K562 (cell line): ENCODE data around the gene TRIM23. TPM values are rescaled to one million over a fixed set of nuclear protein-coding genes. Genes with fewer than 3 reads are reported as not detected.

ENCODE experiments used
- ARID2 ChIP-seq: fragments of 450-650 bp; IDR thresholded peaks from 2 replicates; pipeline ENCODE4 v1.6.1; 2017; ENCODE audit warnings: antibody characterized with exemption, mild to moderate bottlenecking
- BHLHE40 ChIP-seq: IDR thresholded peaks from 2 replicates; pipeline ENCODE4 v1.6.1; 2011; ENCODE audit warnings: low read length, improper control_type of control experiment
- E2F3 ChIP-seq: fragments of 250-450 bp; sonication (Bioruptor Pico); IDR thresholded peaks from 2 replicates; pipeline ENCODE4 v1.4.0; 2020; ENCODE audit warnings: mild to moderate bottlenecking
- FOXJ2 ChIP-seq: fragments of 200-800 bp; sonication (Bioruptor generic); IDR thresholded peaks from 2 replicates; pipeline ENCODE4 v1.6.1; 2016; ENCODE audit warnings: missing genetic modification characterization, missing compliant biosample characterization
- HMG20B ChIP-seq: fragments of 250-450 bp; sonication (Bioruptor Pico); IDR thresholded peaks from 2 replicates; pipeline ENCODE4 v1.5.0; 2021; ENCODE audit warnings: mild to moderate bottlenecking
- SP2 ChIP-seq: IDR thresholded peaks from 2 replicates; pipeline ENCODE4 v1.6.1; 2011; ENCODE audit warnings: mild to moderate bottlenecking, low read depth, low read length, moderate library complexity; ENCODE audit not compliant: poor library complexity, severe bottlenecking; ENCODE audit errors: extremely low read depth
- SPI1 ChIP-seq: IDR thresholded peaks from 2 replicates; pipeline ENCODE4 v1.6.1; 2011; ENCODE audit warnings: low read depth, low read length, control low read depth, borderline replicate concordance
- ZBTB17 ChIP-seq: fragments of 450-650 bp; formaldehyde crosslinking; IDR thresholded peaks from 2 replicates; pipeline ENCODE4 v1.4.0; 2020; ENCODE audit warnings: mild to moderate bottlenecking
- ZKSCAN1 ChIP-seq: fragments of 150-350 bp; IDR thresholded peaks from 2 replicates; pipeline ENCODE4 v1.6.1; 2016; ENCODE audit warnings: low read depth, low read length
- ZNF124 ChIP-seq: sonication (generic); formaldehyde crosslinking; IDR thresholded peaks from 2 replicates; pipeline ENCODE4 v1.8.1; 2022; ENCODE audit warnings: missing genetic modification reagents
- ZNF75A ChIP-seq: fragments of 450-650 bp; formaldehyde crosslinking; IDR thresholded peaks from 2 replicates; pipeline ENCODE4 v1.4.0; 2020; ENCODE audit warnings: mild to moderate bottlenecking
- polyA plus RNA-seq, 8 experiments: library from polyadenylated mRNA; depleted of rRNA in 4 of 8; stranded (reverse) in 5 of 8; unstranded in 3 of 8; fragments of >200 nt; fragmentation: Nextera tagmentation in 2 of 8; fragmentation: Illumina TruSeq in 1 of 8; extraction: Ambion mirVana in 2 of 8; extraction: Trizol in 1 of 8; gene quantifications; 2 replicates each; pipeline versions ENCODE4 v1.2.1 to v1.2.3, GENCODE V29; 2011 to 2014; ENCODE audit warnings: inconsistent platforms in 1 of 8, missing spikeins in 1 of 8
- total RNA-seq, 7 experiments: library from RNA; depleted of rRNA in 6 of 7; stranded (reverse); fragments of >200 nt in 6 of 7; fragmentation: Illumina TruSeq in 2 of 7; extraction: Trizol in 2 of 7; gene quantifications; 2 replicates each; pipeline versions ENCODE4 v1.2.1 to v1.2.3, GENCODE V29; 2011 to 2021; ENCODE audit warnings: low replicate concordance in 1 of 7
- TF ChIP-seq, protein P1 (sequence below): IDR thresholded peaks from 2 replicates; pipeline ENCODE4 v1.6.1; 2016; ENCODE audit warnings: missing genetic modification characterization, missing compliant biosample characterization
- TF ChIP-seq, protein P2 (sequence below): fragments of 450-650 bp; formaldehyde crosslinking; IDR thresholded peaks from 2 replicates; pipeline ENCODE4 v1.4.0; 2020; ENCODE audit warnings: mild to moderate bottlenecking, moderate library complexity
- TF ChIP-seq, protein P3 (sequence below): sonication (generic); formaldehyde crosslinking; IDR thresholded peaks from 2 replicates; pipeline ENCODE4 v1.5.0; 2020; ENCODE audit warnings: missing genetic modification reagents
- TF ChIP-seq, protein P4 (sequence below), 2 experiments: fragments of 450-650 bp; IDR thresholded peaks; 2 replicates each; pipeline ENCODE4 v1.6.1; 2016; ENCODE audit warnings: mild to moderate bottlenecking in 2 of 2, borderline replicate concordance in 1 of 2, low read depth in 1 of 2, moderate library complexity in 1 of 2

The TRIM23 gene
- total and polyA plus RNA-seq, 9 of the 15 experiments (the other 6 are each of a cell fraction or from before 2014, with no cell fraction given) = 2.4 to 8.5 (median 4.9) TPM

DNA sequence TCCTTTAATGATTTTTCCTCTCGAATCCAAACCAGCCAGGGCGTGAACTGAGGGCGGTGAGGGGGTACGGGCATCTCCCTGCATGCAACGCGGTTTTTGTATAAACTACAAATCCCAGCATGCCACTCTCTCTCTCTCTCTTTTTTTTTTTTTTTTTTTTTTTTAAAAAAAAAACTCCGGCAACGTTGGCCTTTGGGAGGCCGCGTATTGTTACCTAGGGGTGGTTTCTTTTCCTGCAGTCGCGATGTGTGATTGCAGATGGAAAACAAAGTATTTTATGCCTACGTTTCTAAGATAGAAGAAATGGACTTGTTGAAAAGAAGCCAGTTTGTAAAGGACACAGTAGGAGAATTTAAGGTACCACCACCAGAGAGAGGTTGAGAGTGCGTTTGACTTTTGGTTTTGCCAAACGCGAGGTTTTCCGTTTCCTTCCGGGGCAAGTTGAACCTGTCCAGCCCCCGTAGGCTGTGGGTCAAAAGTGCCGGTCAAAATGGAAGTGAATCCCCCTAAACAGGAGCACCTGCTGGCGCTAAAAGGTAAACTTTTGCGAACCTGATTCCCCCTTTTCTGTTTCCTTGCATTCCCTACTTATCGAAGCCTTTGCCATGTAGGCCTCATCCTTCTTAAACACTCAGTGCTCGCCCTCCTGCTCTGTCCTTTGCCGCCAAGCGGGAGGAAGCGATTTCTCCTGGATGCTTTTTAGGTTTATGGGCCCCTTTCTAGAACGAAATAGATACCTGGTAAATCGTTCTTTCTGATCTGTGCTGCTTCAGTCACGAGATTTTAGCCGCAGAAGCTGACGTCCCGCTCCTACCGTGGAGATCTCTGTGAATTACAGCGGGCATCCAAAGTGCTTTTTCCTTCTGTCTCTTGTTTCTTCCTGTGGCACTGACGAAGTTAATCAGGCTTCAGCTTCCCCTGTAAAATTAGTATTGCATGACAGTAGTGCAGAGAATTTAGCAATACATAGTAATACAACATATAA lies 730 bp upstream of the TRIM23 start, which contains the start of the genes SHLD3 and TRAPPC13 (continued):
- TF ChIP-seq ZKSCAN1 (no peak), FOXJ2 (no peak), ZBTB17 (0 out of 2 replicates have a peak, but pooled peaks have one; percentile 52), E2F3 (CRISPR knock-in tag) (peak; percentile 65; the same call in 1 of the 2 replicates), HMG20B (CRISPR knock-in tag) (no peak), ZNF124 (no peak), ARID2 (no peak), ZNF75A (CRISPR knock-in tag) (no peak), SPI1 (no peak), SP2 (no peak), BHLHE40 (no peak; the same call in 1 of the 2 replicates)
- TF ChIP-seq, protein P1, sequence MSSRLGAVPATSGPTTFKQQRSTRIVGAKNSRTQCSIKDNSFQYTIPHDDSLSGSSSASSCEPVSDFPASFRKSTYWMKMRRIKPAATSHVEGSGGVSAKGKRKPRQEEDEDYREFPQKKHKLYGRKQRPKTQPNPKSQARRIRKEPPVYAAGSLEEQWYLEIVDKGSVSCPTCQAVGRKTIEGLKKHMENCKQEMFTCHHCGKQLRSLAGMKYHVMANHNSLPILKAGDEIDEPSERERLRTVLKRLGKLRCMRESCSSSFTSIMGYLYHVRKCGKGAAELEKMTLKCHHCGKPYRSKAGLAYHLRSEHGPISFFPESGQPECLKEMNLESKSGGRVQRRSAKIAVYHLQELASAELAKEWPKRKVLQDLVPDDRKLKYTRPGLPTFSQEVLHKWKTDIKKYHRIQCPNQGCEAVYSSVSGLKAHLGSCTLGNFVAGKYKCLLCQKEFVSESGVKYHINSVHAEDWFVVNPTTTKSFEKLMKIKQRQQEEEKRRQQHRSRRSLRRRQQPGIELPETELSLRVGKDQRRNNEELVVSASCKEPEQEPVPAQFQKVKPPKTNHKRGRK (tag) = no peak
- TF ChIP-seq, protein P2, sequence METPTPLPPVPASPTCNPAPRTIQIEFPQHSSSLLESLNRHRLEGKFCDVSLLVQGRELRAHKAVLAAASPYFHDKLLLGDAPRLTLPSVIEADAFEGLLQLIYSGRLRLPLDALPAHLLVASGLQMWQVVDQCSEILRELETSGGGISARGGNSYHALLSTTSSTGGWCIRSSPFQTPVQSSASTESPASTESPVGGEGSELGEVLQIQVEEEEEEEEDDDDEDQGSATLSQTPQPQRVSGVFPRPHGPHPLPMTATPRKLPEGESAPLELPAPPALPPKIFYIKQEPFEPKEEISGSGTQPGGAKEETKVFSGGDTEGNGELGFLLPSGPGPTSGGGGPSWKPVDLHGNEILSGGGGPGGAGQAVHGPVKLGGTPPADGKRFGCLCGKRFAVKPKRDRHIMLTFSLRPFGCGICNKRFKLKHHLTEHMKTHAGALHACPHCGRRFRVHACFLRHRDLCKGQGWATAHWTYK (CRISPR knock-in tag) = no peak
- TF ChIP-seq, protein P3, sequence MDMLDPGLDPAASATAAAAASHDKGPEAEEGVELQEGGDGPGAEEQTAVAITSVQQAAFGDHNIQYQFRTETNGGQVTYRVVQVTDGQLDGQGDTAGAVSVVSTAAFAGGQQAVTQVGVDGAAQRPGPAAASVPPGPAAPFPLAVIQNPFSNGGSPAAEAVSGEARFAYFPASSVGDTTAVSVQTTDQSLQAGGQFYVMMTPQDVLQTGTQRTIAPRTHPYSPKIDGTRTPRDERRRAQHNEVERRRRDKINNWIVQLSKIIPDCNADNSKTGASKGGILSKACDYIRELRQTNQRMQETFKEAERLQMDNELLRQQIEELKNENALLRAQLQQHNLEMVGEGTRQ (CRISPR knock-in tag) = no peak
- TF ChIP-seq, protein P4, sequence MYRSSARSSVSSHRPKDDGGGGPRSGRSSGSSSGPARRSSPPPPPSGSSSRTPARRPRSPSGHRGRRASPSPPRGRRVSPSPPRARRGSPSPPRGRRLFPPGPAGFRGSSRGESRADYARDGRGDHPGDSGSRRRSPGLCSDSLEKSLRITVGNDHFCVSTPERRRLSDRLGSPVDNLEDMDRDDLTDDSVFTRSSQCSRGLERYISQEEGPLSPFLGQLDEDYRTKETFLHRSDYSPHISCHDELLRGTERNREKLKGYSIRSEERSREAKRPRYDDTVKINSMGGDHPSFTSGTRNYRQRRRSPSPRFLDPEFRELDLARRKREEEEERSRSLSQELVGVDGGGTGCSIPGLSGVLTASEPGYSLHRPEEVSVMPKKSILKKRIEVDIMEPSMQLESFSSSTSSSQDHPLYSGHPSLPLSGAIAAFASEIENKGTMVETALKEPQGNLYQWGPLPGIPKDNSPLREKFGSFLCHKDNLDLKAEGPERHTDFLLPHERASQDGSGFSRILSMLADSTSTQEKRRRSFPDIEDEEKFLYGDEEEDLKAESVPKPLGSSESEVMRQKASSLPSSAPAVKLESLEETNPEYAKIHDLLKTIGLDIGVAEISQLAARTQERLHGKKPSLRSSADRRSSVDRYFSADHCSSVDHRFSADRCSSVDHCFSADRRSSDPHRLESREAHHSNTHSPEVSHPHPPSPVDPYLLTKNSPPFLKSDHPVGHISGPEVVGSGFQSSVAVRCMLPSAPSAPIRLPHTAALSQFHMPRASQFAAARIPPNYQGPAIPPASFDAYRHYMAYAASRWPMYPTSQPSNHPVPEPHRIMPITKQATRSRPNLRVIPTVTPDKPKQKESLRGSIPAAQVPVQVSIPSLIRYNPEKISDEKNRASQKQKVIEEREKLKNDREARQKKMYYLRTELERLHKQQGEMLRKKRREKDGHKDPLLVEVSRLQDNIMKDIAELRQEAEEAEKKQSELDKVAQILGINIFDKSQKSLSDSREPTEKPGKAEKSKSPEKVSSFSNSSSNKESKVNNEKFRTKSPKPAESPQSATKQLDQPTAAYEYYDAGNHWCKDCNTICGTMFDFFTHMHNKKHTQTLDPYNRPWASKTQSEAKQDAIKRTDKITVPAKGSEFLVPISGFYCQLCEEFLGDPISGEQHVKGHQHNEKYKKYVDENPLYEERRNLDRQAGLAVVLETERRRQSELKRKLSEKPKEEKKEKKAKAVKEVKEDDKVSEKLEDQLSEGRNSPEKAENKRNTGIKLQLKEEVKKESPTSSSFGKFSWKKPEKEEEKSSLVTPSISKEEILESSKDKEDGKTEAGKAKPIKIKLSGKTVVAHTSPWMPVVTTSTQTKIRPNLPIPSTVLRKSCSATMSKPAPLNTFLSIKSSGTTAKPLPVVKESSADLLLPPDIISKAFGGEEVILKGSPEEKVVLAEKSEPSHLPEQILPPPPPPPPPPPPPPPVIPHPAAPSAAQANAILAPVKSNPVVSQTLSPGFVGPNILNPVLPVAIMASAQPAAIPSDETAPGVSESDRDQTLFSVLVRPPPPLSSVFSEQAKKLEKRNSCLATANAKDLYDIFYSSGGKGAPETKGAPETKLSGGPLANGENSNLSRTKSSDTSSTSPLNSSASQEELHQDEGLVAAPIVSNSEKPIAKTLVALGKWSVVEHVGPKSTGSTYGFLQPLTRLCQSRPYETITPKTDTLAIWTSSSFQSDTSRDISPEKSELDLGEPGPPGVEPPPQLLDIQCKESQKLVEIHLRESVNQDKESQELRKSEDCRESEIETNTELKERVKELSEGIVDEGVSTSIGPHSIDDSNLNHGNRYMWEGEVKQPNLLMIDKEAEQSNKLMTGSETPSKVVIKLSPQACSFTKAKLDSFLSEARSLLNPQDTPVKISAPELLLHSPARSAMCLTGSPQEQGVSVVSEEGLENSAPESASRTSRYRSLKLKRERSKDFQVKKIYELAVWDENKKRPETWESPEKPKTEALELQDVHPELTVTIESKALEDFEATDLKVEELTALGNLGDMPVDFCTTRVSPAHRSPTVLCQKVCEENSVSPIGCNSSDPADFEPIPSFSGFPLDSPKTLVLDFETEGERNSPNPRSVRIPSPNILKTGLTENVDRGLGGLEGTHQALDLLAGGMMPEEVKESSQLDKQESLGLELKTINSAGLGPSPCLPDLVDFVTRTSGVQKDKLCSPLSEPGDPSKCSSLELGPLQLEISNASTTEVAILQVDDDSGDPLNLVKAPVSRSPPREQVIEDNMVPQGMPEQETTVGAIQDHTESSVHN (IDR thresholded peaks at IDR 0.05; ENCODE audit: borderline replicate concordance in 1 of 2, low read depth in 1 of 2) = no peak
